Stimulated activated CD4-positive, alpha-beta T cell treated with anti-CD3 and anti-CD28 coated beads, Interleukin-4, amount 100 ng/mL, for 1 hour (primary cell): ENCODE results near the gene SMAD7.

Experiments
- DNase-seq: peaks from one replicate; pipeline ENCODE4 v3.0.0-alpha.2; 2020

SMAD7 gene

DNA sequence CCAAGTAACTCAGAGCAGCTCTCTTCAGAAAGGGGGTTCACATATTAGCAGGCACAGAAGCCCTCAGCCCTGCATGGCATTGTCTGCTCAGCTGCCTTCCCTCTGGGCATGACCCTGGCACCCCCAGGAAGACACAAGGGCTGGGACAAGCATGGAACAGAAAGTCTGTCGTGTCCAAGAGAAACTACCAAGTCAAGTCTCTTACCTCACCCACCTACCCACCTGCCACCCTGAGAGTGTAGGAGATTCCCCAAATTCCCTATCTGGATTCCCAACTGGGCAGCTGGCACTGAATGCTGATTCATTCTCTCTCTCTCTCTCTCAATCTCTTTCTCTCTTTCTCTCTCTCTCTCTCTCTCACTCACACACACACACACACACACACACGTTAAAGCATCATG is 21.6 kb downstream of the SMAD7 start:
- no peak for DNase-seq

DNA sequence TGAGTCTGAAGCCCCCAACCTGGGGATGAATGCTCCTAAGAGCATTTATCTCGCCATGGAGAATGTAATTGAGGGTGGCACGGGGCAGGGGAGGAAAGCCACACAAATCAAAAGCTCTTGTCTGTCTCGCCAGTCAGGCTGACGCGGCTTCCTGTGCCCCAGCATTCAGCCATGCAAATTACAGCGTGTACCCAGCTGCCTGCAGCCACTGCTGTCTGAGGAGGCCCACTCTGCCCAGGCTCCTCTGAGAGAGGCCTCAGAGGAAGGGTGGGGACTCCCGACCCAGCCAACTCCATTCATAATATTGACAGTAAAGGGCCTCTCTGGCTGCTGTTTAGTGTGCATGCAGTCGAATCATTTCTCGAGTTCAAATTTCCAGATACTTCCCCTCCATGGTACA is 22.0 kb downstream of the SMAD7 start:
- peak; percentile 68 for DNase-seq

GRCh38 chr18:48927286-48928080 is 23.3 kb downstream of the SMAD7 start:
- no peak for DNase-seq

- DNase-seq: no peak
Measured at GRCh38 chr18:48926420-48926857, 24.3 kb downstream of the SMAD7 start.

- DNase-seq: no peak
Measured at GRCh38 chr18:48925491-48925780, 25.3 kb downstream of the SMAD7 start.

- DNase-seq: no peak
Measured at GRCh38 chr18:48924630-48925490, 25.9 kb downstream of the SMAD7 start.

DNA sequence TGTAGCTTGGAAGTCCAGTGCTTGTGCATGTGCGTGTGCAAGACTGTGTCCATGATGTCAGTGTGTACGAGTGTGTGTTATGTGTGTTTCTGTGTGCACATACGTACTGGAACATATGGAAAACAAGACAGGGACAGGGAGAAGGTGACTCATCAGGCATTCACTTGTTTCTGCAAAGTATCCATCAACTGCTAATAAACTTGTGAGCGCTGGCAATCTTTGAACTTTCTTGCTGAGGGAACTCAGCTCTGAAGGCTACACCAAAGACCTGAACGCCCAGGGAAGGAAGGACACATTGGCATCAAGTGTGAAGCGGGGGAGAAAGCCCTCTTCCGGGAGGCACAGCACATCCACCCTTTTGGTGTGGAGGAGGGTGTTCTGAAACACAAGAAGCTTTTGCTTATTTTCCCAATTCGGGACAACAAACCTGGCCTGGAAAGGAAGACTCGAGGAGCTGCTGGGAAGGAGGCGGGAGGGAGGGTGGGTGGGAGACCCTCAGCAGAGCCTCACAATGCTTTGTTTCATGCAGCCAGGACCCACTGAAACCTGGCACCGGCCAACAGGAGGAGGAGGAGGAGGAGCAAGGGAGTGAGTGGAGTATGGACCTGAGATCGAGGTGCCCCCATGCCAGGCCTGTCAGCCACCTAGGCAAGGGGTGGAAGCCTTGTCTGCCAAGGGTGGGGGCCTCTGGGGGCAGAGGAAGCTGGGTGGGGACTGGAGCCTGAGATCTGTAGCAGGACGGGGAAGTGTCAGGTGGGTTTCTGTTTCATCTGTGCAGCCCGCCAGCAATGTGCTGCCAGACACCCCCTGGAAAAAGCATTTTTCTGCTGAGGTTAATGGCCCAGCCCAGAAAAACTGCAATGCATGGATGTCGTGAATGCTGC is 26.8 kb downstream of the SMAD7 start:
- no peak for DNase-seq

DNA sequence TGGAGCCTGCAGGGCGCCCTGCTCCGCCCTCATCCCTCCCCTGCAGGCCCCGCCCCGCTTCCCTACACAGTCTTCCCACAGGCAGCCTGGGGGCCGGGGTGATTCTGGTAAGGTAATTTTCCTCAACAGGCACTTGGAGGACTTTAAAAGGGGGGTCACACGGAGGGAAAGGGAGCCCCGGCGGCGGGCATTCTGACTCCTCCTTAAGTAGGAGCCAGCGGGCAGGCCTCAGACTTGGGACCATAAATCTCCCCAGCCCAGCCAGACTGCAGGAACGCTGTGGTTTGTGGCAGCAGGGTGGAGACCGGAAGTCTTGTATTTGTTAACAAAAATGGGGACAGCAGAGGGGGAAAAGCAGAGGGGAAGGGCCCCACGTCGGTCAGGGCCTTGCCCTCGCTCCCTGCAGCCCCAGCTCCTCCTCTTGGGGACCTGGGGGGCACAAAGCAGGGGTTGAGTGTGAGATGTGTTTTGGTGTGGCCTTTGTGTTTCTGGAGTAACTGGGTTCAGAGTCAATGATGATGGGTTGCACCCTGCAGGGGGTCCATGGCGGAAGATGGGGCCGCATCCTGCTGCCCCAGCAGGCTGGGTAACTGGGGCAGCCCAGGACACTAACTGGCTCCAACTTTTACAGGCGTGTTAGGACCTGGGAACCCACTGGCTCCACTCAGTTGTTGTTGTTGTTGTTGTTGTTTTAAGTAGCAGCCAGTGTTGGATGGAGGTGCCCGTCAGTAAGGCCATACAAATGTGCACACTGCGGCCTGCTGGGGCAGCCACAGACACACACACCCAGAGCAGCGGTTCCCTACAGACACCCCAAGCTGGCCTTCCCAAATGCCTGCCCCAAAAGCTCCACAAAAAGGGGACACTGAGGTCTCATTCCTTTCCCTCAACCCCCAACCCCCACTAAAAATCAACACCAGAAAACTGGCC is 27.7 kb downstream of the SMAD7 start:
- DNase-seq: no peak

GRCh38 chr18:48922226-48922800 is 28.5 kb downstream of the SMAD7 start:
- DNase-seq: no peak

GRCh38 chr18:48921305-48922225 is 29.2 kb downstream of the SMAD7 start:
- DNase-seq: no peak

- DNase-seq: no peak
Measured at GRCh38 chr18:48920408-48921038, 30.2 kb downstream of the SMAD7 start.

DNA sequence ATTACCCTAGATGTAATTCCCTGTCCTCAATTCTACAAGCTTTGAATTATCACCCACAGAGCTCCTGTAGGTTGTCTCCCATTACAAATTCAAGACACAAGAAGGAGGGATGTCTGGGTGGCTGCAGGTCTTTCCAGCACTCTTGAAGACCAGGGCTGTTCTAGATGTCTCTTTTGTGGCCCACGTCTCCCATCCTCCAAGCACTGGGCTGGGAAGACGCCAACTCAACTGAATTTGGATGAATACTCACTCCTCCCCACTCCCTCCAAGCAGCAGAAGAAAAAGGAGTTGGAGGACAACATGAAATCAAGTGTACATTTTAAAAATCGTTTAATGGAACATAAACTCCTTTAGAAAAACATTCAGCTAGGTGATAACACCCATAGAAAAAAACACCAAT is 31.2 kb downstream of the SMAD7 start:
- DNase-seq: no peak

GRCh38 chr18:48918660-48919456 is 31.9 kb downstream of the SMAD7 start:
- DNase-seq: no peak

DNA sequence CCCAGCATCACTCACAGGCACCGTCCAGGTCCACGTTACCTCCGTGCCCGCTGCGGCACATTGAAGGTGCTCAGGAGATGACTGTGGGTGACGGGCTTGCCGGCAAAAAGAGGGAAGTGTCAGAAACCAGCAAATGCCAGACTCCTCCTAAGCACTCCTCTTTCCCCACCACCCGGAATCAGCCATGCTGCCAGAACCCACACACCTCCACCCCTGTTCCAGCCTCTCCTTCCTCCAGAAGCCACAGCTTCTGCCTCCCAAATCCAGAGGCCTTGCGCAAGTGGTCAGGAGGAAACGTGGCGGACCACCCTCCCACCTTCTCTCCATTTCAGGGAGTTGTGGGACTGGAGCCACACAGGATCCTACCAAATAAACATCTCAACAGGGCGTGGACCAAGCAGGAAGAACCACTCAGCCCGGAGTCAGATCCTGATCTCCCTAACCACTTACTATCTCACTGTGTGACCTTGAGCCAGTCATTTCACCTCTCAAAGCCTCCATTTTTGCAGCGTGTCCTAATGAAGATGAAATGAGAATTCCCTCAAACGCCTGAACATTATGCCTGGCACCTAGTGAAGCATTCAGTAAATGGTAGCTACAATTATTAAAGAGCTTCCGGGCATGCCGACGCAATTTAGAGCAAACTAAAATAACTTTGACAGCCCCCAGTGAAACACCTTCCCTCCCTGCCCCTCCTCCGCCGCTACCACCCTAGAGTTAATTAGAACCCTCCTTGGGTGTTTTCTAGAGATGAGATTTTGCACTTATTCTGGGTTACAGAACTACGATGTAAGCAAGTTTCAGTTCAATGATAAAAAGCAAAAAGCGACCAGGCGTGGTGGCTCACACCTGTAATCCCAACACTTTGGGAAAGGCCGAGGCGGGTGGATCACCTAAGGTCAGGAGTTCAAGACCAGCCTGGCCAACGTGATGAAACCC is 32.9 kb downstream of the SMAD7 start:
- DNase-seq: no peak

DNA sequence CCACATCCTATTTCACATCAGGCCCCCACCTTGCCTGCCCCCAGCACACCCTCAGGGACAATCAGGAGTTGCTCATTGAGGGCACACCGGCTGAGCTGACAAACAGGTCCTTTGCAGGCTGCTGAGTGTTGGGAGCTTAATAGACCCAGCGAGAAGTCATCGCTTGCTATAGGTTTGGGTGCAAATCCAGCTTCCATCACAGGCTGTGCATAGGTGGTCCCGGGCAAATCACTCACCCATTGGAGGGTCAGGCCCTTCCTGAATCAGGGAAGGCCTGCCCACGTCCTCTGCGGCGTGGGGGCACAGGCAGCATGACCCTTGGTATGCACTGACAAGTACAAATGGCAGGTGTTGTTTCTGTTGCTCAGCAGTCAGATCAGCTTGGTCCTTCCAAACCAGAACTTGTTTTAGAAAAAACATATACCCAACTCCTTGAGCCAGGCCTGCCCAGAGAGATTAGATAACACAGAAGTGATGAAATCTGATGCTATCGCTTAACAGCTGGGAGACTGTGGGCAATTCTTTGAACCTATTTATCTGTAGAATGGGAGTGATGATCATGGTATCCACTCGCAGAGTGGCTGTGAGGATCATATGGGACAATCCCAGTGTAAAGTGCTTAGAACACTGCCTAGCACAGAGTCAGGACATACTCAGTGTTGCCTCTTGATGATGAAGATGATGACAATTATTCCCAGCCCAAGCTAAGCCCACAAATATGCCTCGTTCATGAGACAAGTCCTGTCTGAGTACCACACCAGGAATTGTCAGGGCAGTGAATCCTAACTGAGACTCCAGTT is 34.9 kb downstream of the SMAD7 start:
- no peak for DNase-seq

GRCh38 chr18:48914581-48915251 is 36.0 kb downstream of the SMAD7 start:
- no peak for DNase-seq

- no peak for DNase-seq
Measured at GRCh38 chr18:48913775-48914174, 37.0 kb downstream of the SMAD7 start.
